Measurements from ENCODE around the gene EFNA4.

GRCh38 chr1:155103325-155103724, 39.8 kb downstream of the EFNA4 start:
- TF ChIP-seq RCOR1 (IDR thresholded peaks at IDR 0.05; ENCODE audit: insufficient replicate concordance, low read length): no peak
- TF ChIP-seq RFX5 (IDR thresholded peaks at IDR 0.05; ENCODE audit: low read depth, low read length): no peak
- TF ChIP-seq MAZ (IDR thresholded peaks at IDR 0.05; ENCODE audit: borderline replicate concordance, low read depth, low read length): no peak
- no peak for TF ChIP-seq CTCF (conservative IDR thresholded peaks at IDR 0.05; ENCODE audit: low read depth, low read length)
- no peak for TF ChIP-seq POLR2A (IDR thresholded peaks at IDR 0.05; ENCODE audit: low read depth, low read length)
- no peak for TF ChIP-seq RAD21 (IDR thresholded peaks at IDR 0.05; ENCODE audit: low read length)
